ENCODE measurements around the gene SLC6A1.
"Not testable (repeated sequence)": the region's sequence is repeated elsewhere in the genome, so short reads cannot be mapped to it uniquely, and the experiment has no call there.

Gene SLC6A1

DNA sequence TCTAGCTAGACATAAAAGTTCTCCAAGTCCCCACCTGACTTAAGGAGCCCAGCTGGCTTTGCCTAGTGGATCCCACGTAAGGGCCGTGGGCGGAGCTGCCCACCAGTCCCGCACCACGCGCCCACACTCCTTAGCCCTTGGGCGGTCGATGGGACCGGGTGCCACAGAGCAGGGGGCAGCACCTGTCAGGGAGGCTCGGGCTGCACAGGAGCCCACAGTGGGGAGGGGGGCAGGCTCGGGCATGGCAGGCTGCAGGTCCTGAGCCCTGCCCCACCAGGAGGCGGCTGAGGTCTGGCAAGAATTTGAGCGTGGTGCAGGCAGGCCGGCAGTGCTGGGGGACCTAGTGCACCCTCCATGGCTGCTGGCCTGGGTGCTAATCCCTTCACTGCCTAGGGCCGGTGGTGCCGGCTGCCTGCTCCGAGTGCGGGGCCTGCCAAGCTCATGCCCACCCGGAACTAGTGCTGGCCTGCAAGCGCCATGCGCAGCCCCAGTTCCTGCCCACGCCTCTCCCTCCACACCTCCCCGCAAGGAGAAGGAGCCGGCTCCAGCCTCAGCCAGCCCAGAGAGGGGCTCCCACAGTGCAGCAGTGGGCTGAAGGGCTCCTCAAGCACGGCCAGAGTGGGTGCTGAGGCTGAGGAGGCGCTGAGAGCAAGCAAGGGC, 78.7 kb downstream of the SLC6A1 start:
- no peak for DNase-seq

DNA sequence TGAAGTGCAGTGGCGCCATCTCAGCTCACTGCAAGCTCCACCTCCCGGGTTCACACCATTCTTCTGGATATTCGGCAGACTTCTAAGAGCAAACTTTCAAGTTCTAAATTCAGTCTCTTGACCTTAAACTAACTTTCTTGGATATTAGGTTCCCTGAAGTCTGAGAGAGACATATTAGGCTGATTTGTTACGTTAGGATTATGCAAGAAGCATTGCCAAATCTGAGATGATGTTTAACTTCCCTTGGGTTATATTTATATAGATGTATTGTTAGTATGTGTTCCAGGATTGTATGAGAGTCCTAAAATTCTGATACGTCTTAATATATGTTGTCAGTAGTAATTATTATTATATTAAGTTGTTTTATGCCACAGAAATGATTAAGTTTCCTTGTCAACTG, 80.1 kb downstream of the SLC6A1 start:
- no peak for DNase-seq

DNA sequence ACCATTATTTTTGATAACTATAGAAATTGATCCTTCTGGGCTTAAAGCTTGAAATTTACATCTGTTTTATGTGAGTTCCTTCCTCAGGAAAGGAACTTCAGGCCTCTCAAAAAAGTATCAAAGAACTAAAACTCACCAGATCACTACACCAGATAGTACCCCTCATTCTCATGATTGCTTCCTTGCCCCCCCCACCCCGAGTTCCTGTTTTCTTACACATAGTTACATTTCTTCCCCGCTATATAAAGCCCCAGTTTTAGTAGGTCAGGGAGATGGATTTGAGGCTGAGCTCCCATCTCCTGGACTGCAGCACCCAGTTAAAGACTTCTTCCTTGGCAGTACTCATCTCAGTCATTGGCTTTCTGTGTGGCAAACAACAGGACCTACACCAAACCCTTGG, 81.5 kb downstream of the SLC6A1 start:
- no peak for DNase-seq

DNA sequence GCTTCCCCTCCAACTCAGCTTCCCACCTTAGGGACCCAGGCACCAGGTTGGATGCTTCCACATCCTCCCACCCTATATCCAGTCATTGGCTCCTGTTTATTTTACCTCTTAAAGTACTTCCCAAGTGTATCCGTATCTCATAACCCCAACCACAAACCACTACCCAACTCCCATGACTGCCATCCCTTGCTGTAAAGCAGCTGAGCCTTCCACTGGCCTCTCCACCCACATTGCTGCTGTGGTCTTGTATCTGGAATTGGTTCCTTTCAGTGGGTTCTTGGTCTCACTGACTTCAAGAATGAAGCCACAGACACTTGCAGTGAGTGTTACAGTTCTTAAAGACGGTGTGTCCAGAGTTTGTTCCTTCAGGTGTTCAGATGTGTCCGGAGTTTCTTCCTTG, 81.9 kb downstream of the SLC6A1 start:
- DNase-seq: no peak

DNA sequence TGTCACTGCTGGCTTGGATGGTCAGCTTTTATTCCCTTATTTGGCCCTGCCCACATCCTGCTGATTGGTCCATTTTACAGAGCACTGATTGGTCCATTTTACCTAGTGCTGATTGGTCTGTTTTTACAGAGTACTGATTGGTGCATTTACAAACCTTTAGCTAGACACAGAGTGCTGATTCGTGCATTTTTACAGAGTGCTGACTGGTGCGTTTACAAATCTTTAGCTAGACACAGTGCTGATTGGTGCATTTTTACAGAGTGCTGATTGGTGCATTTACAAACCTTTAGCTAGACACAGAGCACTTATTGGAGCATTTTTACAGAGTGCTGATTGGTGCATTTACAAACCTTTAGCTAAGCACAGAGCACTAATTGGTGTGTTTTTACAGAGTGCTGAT, 82.6 kb downstream of the SLC6A1 start:
- not testable (repeated sequence) for DNase-seq

DNA sequence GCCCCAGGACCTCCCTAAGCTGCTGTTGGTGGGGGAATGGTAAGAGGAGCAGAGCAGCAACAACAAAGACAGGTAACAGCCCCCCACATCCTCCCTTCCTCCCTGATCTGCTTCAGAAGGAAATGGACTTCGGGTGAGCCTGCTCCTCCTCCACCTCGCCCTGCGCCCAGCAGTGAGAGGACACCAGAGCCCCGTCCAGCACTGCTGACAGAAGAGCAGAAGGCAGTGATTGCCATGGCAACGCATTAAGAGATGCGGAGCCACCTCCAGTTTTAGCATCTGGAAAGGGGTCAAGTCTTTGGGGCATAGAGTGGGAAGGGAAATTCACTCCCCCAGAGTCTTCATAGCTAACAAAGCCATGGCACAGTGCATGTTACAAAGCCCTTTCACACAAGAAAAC, 84.2 kb downstream of the SLC6A1 start:
- no peak for DNase-seq

DNA sequence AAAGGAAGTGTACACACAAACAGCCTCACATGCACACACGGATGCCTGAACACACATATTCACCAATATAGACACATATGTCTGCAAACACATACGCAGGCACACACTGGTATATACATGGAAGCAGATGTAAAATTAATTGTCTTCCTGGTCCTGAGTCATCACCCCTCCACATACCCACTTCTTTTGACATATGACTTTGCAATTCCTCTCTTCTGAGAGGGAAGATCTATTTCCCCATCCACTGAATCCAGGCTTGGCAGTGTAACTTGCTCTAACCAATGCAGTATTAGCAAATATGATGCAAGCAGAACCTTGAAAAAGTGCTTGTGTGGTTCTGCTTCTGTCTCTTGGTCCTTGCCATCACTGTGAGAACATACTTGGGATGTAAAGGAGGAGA, 84.9 kb downstream of the SLC6A1 start:
- DNase-seq: no peak

DNA sequence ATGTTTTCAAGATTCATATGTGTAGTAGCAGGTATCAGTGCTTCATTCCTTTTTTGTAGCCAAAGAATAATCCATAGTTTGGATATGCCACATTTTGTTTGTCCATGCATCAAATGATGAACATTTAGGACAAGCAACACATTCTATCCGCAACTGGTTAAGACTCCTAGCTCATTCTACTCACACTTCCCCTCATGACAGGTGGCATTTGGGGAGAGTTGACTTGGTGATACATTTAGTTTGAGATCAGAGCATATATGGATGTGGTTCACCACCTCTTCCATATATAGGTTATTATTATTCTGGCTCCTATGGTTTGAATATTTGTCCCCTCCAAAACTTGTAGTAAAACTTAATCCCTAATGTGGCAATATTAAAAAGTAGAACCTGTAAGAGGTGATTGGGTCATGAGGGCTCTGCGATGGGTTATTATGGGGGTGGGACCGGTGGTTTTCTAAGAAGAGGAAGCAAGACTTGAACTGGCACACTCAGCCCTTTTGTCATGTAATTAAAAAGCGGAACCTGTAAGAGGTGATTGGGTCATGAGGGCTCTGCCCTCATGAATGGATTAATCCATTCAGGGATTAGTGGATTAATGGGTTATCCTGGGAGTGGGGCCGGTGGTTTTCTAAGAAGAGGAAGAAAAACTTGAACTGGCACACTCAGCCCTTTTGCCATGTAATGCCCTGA, 86.4 kb downstream of the SLC6A1 start:
- peak; percentile 18 for DNase-seq

DNA sequence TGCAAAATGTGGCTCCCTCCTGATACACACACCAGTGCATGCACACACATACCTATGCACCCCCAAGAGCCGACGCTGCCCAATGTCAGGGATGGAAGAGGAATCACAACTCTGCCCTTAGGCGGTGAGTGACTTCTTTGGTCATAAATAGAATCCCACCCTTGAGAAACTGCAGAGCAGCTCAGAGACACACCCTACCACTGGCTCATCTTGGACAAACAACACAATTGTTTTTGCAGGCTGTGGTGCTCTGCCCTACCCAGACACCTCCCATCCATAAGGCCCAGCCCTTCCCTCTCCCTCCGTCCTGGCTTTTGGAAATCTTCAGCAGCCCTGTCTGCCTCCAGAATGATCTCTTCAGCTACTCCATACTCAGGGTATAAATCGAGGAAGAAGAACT, 87.9 kb downstream of the SLC6A1 start:
- DNase-seq: no peak

DNA sequence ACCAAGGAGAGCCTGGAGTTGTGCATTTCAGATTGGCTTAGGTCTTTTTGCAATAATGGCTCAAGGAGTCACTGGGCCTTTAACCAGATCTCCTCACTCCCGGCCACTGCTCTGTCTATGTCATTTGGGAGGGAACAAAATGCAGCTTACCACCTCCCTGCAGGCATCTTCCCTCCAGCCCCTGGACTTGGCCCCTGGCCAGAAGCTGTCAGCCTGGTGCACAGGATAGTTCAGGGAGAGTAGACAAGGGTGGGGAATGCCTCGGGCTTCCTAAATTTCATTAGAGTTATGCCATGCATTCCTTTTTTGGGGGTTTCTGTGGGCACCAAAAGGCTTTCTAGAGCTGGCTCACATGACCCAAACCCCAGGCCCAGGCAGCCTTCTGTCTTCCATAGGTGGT, 91.5 kb downstream of the SLC6A1 start:
- no peak for DNase-seq

DNA sequence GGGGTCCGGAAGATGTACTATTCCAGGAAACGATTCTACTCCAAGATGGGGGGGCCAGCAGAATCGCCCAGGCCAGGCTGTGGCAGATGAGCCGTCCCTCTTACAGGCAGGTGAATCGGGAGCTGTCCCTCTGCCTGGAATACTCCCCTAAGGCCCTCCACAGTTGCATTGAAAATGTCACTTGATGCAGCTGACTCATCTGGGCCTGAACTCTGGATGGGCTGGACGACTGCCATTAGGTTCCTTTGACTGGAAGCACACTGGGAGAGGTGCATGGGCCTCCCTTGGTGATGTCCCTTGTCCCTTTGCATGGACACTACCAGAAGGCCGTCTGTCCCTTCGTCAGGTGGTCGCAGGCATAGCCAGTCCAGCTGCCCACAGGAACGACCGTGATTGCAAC, 92.1 kb downstream of the SLC6A1 start:
- no peak for DNase-seq

DNA sequence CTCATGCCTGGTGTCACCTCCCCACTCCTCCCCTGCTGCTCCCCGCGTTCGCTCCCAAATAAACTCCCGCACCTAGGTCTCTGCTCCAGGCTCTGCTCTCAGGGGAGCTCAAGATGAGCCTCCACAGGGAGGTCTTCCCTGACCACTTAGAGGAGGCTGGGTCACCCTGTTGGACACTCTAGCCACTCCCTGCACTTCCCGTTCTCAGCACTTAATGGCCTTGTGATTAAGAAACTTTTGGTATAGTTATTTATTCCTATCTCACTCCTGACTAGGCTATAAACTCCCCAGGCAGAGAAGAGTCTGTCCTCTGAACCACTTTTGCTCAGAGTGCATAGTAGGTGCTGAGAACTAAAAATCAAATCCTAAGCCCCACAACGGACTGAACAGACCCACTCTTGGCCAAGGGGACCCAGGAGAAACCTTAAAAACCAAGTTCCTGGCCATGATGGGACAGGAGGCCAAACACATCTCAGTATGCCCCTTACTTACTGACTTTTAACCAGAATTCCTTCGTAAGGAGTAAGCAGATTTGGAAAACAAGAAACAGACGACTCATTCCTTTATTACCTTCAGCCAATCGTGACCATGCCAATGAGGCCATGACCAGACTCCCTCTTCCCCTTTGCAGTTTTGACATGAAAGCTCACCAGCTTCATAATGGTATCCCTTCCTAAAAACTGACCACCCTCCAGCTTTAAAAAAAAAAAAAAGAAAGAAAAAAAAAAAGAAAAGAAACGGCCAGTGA, 92.7 kb downstream of the SLC6A1 start:
- no peak for DNase-seq

DNA sequence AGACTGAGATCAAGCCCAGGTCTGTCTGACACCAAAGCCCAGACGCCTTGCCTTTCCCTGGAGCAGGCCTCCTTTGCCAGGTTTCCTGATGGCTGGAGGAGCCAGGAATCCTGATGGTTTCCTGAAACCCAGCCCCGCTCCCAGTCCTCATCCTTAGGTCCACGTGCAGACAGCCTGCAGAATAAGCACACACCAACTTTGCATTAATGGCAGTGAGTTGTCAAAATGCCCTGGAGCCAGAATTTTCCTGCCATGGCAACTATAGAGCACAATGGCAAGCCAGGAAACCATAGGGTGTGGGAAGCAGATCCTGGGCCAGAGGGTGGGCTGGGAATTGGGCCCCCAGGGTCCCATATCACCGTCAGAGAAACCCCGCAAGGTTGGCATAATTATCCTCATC, 94.3 kb downstream of the SLC6A1 start:
- no peak for DNase-seq

DNA sequence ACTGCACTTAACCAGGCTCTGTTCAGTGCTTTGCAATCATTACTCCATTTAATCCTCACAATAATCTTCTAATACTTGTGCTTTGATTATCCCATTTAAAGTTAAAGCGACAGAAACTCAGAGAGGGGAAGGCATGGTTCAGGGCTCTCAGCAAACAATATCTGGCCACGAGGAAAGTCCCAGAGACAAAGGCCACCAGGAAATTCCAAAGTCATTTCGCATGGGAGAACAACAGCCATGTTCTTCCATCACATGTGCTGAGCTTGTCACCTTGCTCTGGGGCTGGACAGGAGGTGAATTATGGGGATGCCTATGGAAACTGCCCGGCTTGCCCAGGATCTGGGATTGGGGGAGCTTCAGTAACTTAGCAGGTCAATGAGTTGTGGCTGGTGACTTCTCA, 95.5 kb downstream of the SLC6A1 start:
- no peak for DNase-seq

DNA sequence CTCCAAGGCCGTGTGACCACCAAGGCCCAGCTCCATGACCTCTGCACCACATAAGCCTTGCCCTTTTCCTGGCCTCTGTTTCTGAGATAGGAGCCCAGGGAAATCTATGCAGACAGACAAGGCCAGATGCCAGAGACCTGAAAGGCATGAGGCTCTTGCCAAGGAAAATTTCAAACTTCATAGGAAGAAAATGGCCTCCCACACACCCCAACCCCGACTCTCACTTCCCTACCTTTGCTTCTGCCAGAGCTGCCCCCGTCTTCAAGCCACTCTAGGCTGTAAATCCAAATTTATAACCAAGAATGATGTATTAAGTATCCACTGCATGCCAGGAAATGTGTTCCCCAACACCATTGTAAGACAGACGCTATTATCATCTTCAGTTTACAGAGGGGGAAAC, 96.3 kb downstream of the SLC6A1 start:
- DNase-seq: no peak
